K562 (cell line): ENCODE results near the gene PRPSAP2. TPM values are rescaled to one million over a fixed set of nuclear protein-coding genes. Genes with fewer than 3 reads are reported as not detected.

Experiments
- ATAC-seq: fragments of 200-7000 bp; cut with Tn5 transposase; 3 replicates; pipeline ENCODE4 v1.9.1; 2020; ENCODE audit warnings: moderate library complexity
- BruUV-seq: library from RNA; stranded (reverse); fragments of 400-500 nt; replicated peaks from 2 replicates; lab custom pipeline; 2021; lab: Mats Ljungman, UMichigan
- CTCF ChIA-PET: fragments of 300-600 bp; formaldehyde crosslinking; extraction: SDS; loops from one replicate; lab custom pipeline; 2021; ENCODE audit warnings: low intra/inter-chr PET ratio; lab: Yijun Ruan, JAX
- POLR2A ChIA-PET: fragments of 300-600, 350-650 bp; sonication (Branson Sonifier 250); formaldehyde crosslinking; extraction: SDS; loops from one replicate; lab custom pipeline; 2021; ENCODE audit warnings: antibody characterized with exemption, inconsistent platforms; lab: Yijun Ruan, JAX
- DNase-seq, 4 experiments: peaks; one replicate each; pipeline versions ENCODE4 v3.0.0 to v3.0.0-alpha.2; 2011 to 2018; ENCODE audit warnings: low spot score in 3 of 4, mixed read lengths in 3 of 4; ENCODE audit errors: extremely low read depth in 1 of 4
- FAIRE-seq: peaks from 2 replicates; lab custom pipeline; 2011; peaks lifted over from hg19 to GRCh38; lab: Jason Lieb, UNC
- H2AFZ ChIP-seq: 2 replicates; pipeline ENCODE4 v1.6.0; 2011; ENCODE audit warnings: low read depth, low read length, control low read depth, inconsistent platforms
- H3K27ac ChIP-seq: fragments of 200-600 bp; 3 replicates; pipeline ENCODE4 v1.8.0; 2011; ENCODE audit warnings: low read depth, mild to moderate bottlenecking, control low read depth, inconsistent platforms, low read length, moderate library complexity, mixed read lengths; ENCODE audit errors: extremely low read depth
- H3K27me3 ChIP-seq, 2 experiments: fragments of 300-600 bp in 1 of 2; 2 replicates in 1 of 2; 3 replicates in 1 of 2; pipeline versions ENCODE4 v1.6.0 to v1.8.0; 2011; ENCODE audit warnings: inconsistent platforms in 2 of 2, low read length in 2 of 2, mild to moderate bottlenecking in 1 of 2, mixed read lengths in 1 of 2, moderate library complexity in 1 of 2; ENCODE audit not compliant: control insufficient read depth in 2 of 2, insufficient read depth in 2 of 2
- H3K36me3 ChIP-seq: fragments of 300-600 bp; 3 replicates; pipeline ENCODE4 v1.8.0; 2011; ENCODE audit warnings: mild to moderate bottlenecking, low read length, inconsistent platforms; ENCODE audit not compliant: control insufficient read depth, insufficient read depth
- H3K4me1 ChIP-seq, 2 experiments: fragments of 200-600 bp in 1 of 2; replicated peaks in 1 of 2; 2 replicates in 1 of 2; 3 replicates in 1 of 2; pipeline versions ENCODE4 v1.5.1 to v1.8.0; 2011; ENCODE audit warnings: inconsistent platforms in 2 of 2, low read length in 2 of 2, mild to moderate bottlenecking in 1 of 2, mixed read lengths in 1 of 2, moderate library complexity in 1 of 2; ENCODE audit not compliant: control insufficient read depth in 2 of 2, insufficient read depth in 2 of 2
- H3K4me2 ChIP-seq: 2 replicates; pipeline ENCODE4 v1.6.1; 2011; ENCODE audit warnings: low read length, control low read depth, inconsistent platforms, mixed read lengths; ENCODE audit not compliant: insufficient read depth
- H3K4me3 ChIP-seq: fragments of 200-600 bp; sonication (generic), shearing (Covaris generic); 2 replicates; pipeline ENCODE4 v1.5.1; 2016; ENCODE audit warnings: control low read depth, inconsistent platforms
- H3K79me2 ChIP-seq: fragments of 200-600 bp; 3 replicates; pipeline ENCODE4 v1.8.0; 2011; ENCODE audit warnings: low read length, inconsistent platforms; ENCODE audit not compliant: control insufficient read depth, insufficient read depth
- H3K9ac ChIP-seq, 2 experiments: 2 replicates each; pipeline versions ENCODE4 v1.6.0 to v1.6.1; 2011; ENCODE audit warnings: low read depth in 2 of 2, low read length in 2 of 2, control low read depth in 1 of 2, inconsistent platforms in 1 of 2, mild to moderate bottlenecking in 1 of 2, mixed read lengths in 1 of 2; ENCODE audit not compliant: insufficient read depth in 1 of 2
- H3K9me1 ChIP-seq: one replicate; pipeline ENCODE4 v1.6.0; 2011; ENCODE audit warnings: inconsistent platforms, mild to moderate bottlenecking, low read length, moderate library complexity; ENCODE audit not compliant: control insufficient read depth, insufficient read depth
- H3K9me3 ChIP-seq: replicated peaks from 2 replicates; pipeline ENCODE4 v1.5.1; 2011; ENCODE audit warnings: low read depth, low read length, inconsistent platforms; ENCODE audit not compliant: control insufficient read depth, insufficient read depth
- H4K20me1 ChIP-seq: replicated peaks from 2 replicates; pipeline ENCODE4 v1.6.1; 2011; ENCODE audit warnings: low read length, inconsistent platforms, mixed read lengths; ENCODE audit not compliant: control insufficient read depth, insufficient read depth
- ARID1B ChIP-seq: fragments of 450-650 bp; IDR thresholded peaks from 2 replicates; pipeline ENCODE4 v1.6.1; 2016; ENCODE audit warnings: antibody characterized with exemption, mild to moderate bottlenecking, inconsistent platforms
- CBFA2T2 ChIP-seq: fragments of 450-650 bp; conservative IDR thresholded peaks from 2 replicates; pipeline ENCODE4 v1.6.1; 2017; ENCODE audit warnings: mild to moderate bottlenecking
- CBFA2T3 ChIP-seq: fragments of 450-650 bp; IDR thresholded peaks from 2 replicates; pipeline ENCODE4 v1.6.1; 2017
- CHD1 ChIP-seq: fragments of 200-600 bp; sonication (generic); IDR thresholded peaks from one replicate; pipeline ENCODE4 v1.6.1; 2012; ENCODE audit warnings: mild to moderate bottlenecking, moderate library complexity, low read length, inconsistent platforms
- CTBP1 ChIP-seq: fragments of 450-650 bp; IDR thresholded peaks from 2 replicates; pipeline ENCODE4 v1.6.1; 2016; ENCODE audit warnings: borderline replicate concordance
- DPF2 ChIP-seq: fragments of 450-650 bp; IDR thresholded peaks from 2 replicates; pipeline ENCODE4 v1.6.1; 2016
- EGR1 ChIP-seq: fragments of 450-650 bp; conservative IDR thresholded peaks from 2 replicates; pipeline ENCODE4 v1.6.1; 2017; ENCODE audit warnings: mild to moderate bottlenecking
- EP300 ChIP-seq: IDR thresholded peaks from 2 replicates; pipeline ENCODE4 v1.6.1; 2012; ENCODE audit warnings: low read length, improper control_type of control experiment
- FOXP1 ChIP-seq: sonication (generic); formaldehyde crosslinking; IDR thresholded peaks from 2 replicates; pipeline ENCODE4 v1.8.0; 2022; ENCODE audit warnings: mild to moderate bottlenecking, missing genetic modification reagents
- MTA2 ChIP-seq: fragments of 450-650 bp; IDR thresholded peaks from 2 replicates; pipeline ENCODE4 v1.6.1; 2016; ENCODE audit warnings: low read depth
- MTA3 ChIP-seq: fragments of 450-650 bp; formaldehyde crosslinking; IDR thresholded peaks from 2 replicates; pipeline ENCODE4 v1.6.1; 2017; ENCODE audit warnings: mild to moderate bottlenecking, borderline replicate concordance
- NCOA2 ChIP-seq, 2 experiments: fragments of 450-650 bp; IDR thresholded peaks; 2 replicates each; pipeline ENCODE4 v1.6.1; 2018; ENCODE audit warnings: mild to moderate bottlenecking in 2 of 2, moderate library complexity in 1 of 2; ENCODE audit not compliant: partially characterized antibody in 2 of 2
- NCOR1 ChIP-seq: fragments of 450-650 bp; IDR thresholded peaks from 2 replicates; pipeline ENCODE4 v1.6.1; 2016; ENCODE audit warnings: mild to moderate bottlenecking, moderate library complexity
- NFRKB ChIP-seq: fragments of 450-650 bp; IDR thresholded peaks from 2 replicates; pipeline ENCODE4 v1.6.1; 2016; ENCODE audit warnings: low read depth
- PHB ChIP-seq: fragments of 250-450 bp; sonication (Bioruptor Pico); IDR thresholded peaks from 2 replicates; pipeline ENCODE4 v1.5.0; 2021
- SOX6 ChIP-seq: fragments of 450-650 bp; IDR thresholded peaks from 2 replicates; pipeline ENCODE4 v1.6.1; 2014; ENCODE audit warnings: mild to moderate bottlenecking
- TAL1 ChIP-seq: fragments of 450-650 bp; IDR thresholded peaks from 2 replicates; pipeline ENCODE4 v1.6.1; 2016; ENCODE audit warnings: mild to moderate bottlenecking
- ZBTB34 ChIP-seq: fragments of 250-450 bp; sonication (Bioruptor Pico); IDR thresholded peaks from 2 replicates; pipeline ENCODE4 v1.8.0; 2021; ENCODE audit warnings: mild to moderate bottlenecking, moderate library complexity
- ZKSCAN8 ChIP-seq: fragments of 200-800 bp; sonication (Bioruptor generic); IDR thresholded peaks from 2 replicates; pipeline ENCODE4 v1.6.1; 2016; ENCODE audit warnings: missing genetic modification characterization, missing compliant biosample characterization
- ZNF551 ChIP-seq: fragments of 250-450 bp; sonication (Bioruptor Pico); IDR thresholded peaks from 2 replicates; pipeline ENCODE4 v1.5.0; 2021; ENCODE audit warnings: mild to moderate bottlenecking, moderate library complexity
- ZNF644 ChIP-seq: fragments of 200-800 bp; sonication (Bioruptor generic); IDR thresholded peaks from 2 replicates; pipeline ENCODE4 v1.6.1; 2016; ENCODE audit warnings: low read depth, missing genetic modification characterization, missing compliant biosample characterization
- WGBS: fragments of 100-300 bp; shearing (Covaris generic); methylation state at CpG from one replicate; pipeline ENCODE4 v1.1.6; 2016; ENCODE audit warnings: low coverage, mixed read lengths; ENCODE audit not compliant: insufficient coverage; ENCODE audit errors: missing lambda C conversion rate; 5-methylcytosine and 5-hydroxymethylcytosine counted together
- in situ Hi-C: fragments of 300-500 bp; cut with MboI; formaldehyde crosslinking; loops from 4 replicates; pipeline ENCODE4 v1.15.0; 2018; ENCODE audit warnings: inconsistent platforms, mixed read lengths
- intact Hi-C: fragments of 100-400 bp; cut with micrococcal nuclease; formaldehyde crosslinking; loops from 2 replicates; pipeline ENCODE4 v1.14.2; 2022
- polyA plus RNA-seq, 8 experiments: library from polyadenylated mRNA; depleted of rRNA in 4 of 8; stranded (reverse) in 5 of 8; unstranded in 3 of 8; fragments of >200 nt; fragmentation: Nextera tagmentation in 2 of 8; fragmentation: Illumina TruSeq in 1 of 8; extraction: Ambion mirVana in 2 of 8; extraction: Trizol in 1 of 8; gene quantifications; 2 replicates each; pipeline versions ENCODE4 v1.2.1 to v1.2.3, GENCODE V29; 2011 to 2014; ENCODE audit warnings: inconsistent platforms in 1 of 8, missing spikeins in 1 of 8
- total RNA-seq, 7 experiments: library from RNA; depleted of rRNA in 6 of 7; stranded (reverse); fragments of >200 nt in 6 of 7; fragmentation: Illumina TruSeq in 2 of 7; extraction: Trizol in 2 of 7; gene quantifications; 2 replicates each; pipeline versions ENCODE4 v1.2.1 to v1.2.3, GENCODE V29; 2011 to 2021; ENCODE audit warnings: low replicate concordance in 1 of 7
- TF ChIP-seq, protein P1 (sequence below): fragments of 450-650 bp; formaldehyde crosslinking; IDR thresholded peaks from 2 replicates; pipeline ENCODE4 v1.4.0; 2022; ENCODE audit warnings: missing genetic modification characterization
- TF ChIP-seq, protein P2 (sequence below): fragments of 200-800 bp; sonication (Bioruptor generic); IDR thresholded peaks from 2 replicates; pipeline ENCODE4 v1.6.1; 2017; ENCODE audit warnings: missing genetic modification characterization, missing compliant biosample characterization

Gene PRPSAP2
- total and polyA plus RNA-seq, 9 of the 15 experiments (the other 6 are each of a cell fraction or from before 2014, with no cell fraction given): 15.5 to 56.7 (median 35.7) TPM

- H3K4me1 ChIP-seq: peaks cover 16 to 31% of the 10 kb centered on the region in 2 experiments; a peak in 4 of 5 replicates
- TF ChIP-seq ZNF551 (no peak), EP300 (0 out of 2 replicates have a peak, but pooled peaks have one; percentile 22), NCOR1 (peak; percentile 38; the same call in 1 of the 2 replicates), EGR1 (no peak), ZKSCAN8 (CRISPR knock-in tag) (no peak), ZNF644 (tag) (no peak), NCOA2 (IDR thresholded peaks at IDR 0.05; ENCODE audit: partially characterized antibody in 2 of 2) (no peak), CHD1 (no peak), PHB (CRISPR knock-in tag) (no peak), MTA3 (no peak), MTA2 (0 out of 2 replicates have a peak, but pooled peaks have one; percentile 29), CBFA2T3 (peak; percentile 64), ARID1B (peak; percentile 74), SOX6 (no peak), NFRKB (no peak), DPF2 (0 out of 2 replicates have a peak, but pooled peaks have one; percentile 17), CBFA2T2 (peak; percentile 21; the same call in 1 of the 2 replicates), FOXP1 (CRISPR knock-in tag) (no peak), CTBP1 (peak; percentile 49; the same call in 1 of the 2 replicates), ZBTB34 (CRISPR knock-in tag) (no peak), TAL1 (peak; percentile 62)
- TF ChIP-seq, protein P1, sequence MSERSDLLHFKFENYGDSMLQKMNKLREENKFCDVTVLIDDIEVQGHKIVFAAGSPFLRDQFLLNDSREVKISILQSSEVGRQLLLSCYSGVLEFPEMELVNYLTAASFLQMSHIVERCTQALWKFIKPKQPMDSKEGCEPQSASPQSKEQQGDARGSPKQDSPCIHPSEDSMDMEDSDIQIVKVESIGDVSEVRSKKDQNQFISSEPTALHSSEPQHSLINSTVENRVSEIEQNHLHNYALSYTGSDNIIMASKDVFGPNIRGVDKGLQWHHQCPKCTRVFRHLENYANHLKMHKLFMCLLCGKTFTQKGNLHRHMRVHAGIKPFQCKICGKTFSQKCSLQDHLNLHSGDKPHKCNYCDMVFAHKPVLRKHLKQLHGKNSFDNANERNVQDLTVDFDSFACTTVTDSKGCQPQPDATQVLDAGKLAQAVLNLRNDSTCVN (CRISPR knock-in tag): no peak
- TF ChIP-seq, protein P2, sequence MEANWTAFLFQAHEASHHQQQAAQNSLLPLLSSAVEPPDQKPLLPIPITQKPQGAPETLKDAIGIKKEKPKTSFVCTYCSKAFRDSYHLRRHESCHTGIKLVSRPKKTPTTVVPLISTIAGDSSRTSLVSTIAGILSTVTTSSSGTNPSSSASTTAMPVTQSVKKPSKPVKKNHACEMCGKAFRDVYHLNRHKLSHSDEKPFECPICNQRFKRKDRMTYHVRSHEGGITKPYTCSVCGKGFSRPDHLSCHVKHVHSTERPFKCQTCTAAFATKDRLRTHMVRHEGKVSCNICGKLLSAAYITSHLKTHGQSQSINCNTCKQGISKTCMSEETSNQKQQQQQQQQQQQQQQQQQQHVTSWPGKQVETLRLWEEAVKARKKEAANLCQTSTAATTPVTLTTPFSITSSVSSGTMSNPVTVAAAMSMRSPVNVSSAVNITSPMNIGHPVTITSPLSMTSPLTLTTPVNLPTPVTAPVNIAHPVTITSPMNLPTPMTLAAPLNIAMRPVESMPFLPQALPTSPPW: no peak
Observed at GRCh38 chr17:18917506-18918032, 59.6 kb downstream of the PRPSAP2 start.

More at GRCh38 chr17:18917506-18918032, 59.6 kb downstream of the PRPSAP2 start:
- ATAC-seq (peak; percentile 47), DNase-seq (peak; percentile 46 to 80 (median 72)), FAIRE-seq (peak; percentile 81)
- Histone ChIP-seq H3K79me2 (peaks cover 5% of the 10 kb centered on the region; the same call in 2 of the 3 replicates), H3K36me3 (peaks cover 21% of the 10 kb centered on the region), H3K27ac (peak overlapping the region; percentile 22; the same call in 2 of the 3 replicates), H3K9me1 (no peaks in the 10 kb centered on the region), H2AFZ (no peak overlapping the region), H3K27me3 (no peaks in the 10 kb centered on the region), H3K9ac (no peak overlapping the region), H4K20me1 (no peaks in the 10 kb centered on the region), H3K9me3 (no peaks in the 10 kb centered on the region), H3K4me3 (no peak overlapping the region), H3K4me2 (no peak overlapping the region)
- POLR2A ChIA-PET: interaction anchor here (0.6 kb wide), 1 partner anchor 812 kb away, joined by 3 read pairs; no protein-coding TSS in a partner anchor
- 20% methylated on average over 3 of the region's 11 CpGs for WGBS
- intact Hi-C loops: no loop called here
- BruUV-seq: no TSS peak
- CTCF ChIA-PET: no interaction called here
- in situ Hi-C loops: no loop called here
